K562 (cell line): ENCODE results near the gene HSPB6. TPM values are rescaled to one million over a fixed set of nuclear protein-coding genes. Genes with fewer than 3 reads are reported as not detected.
A peak's percentile ranks its signal among the peaks of the same experiment; 100 is the strongest.

Experiments used
- BACH1 ChIP-seq: fragments of 200-800 bp; sonication (Bioruptor generic); IDR thresholded peaks from 2 replicates; pipeline ENCODE4 v1.6.1; 2016; ENCODE audit warnings: missing genetic modification characterization, missing compliant biosample characterization
- CHCHD3 ChIP-seq: fragments of 250-450 bp; sonication (Bioruptor Pico); IDR thresholded peaks from 2 replicates; pipeline ENCODE4 v2.1.2; 2022; ENCODE audit warnings: mild to moderate bottlenecking
- DPF2 ChIP-seq: fragments of 450-650 bp; IDR thresholded peaks from 2 replicates; pipeline ENCODE4 v1.6.1; 2016
- ELF4 ChIP-seq: fragments of 450-650 bp; formaldehyde crosslinking; IDR thresholded peaks from 2 replicates; pipeline ENCODE4 v1.4.0; 2022; ENCODE audit warnings: missing genetic modification characterization
- HOXB6 ChIP-seq: fragments of 250-450 bp; sonication (Bioruptor Pico); IDR thresholded peaks from 2 replicates; pipeline ENCODE4 v1.5.1; 2022; ENCODE audit warnings: mild to moderate bottlenecking, borderline replicate concordance
- NFE2L1 ChIP-seq: fragments of 450-650 bp; IDR thresholded peaks from 2 replicates; pipeline ENCODE4 v1.6.1; 2016; ENCODE audit warnings: missing genetic modification characterization, low read depth, mild to moderate bottlenecking, missing compliant biosample characterization, moderate library complexity, borderline replicate concordance
- NONO ChIP-seq, 2 experiments: fragments of 200-400 bp in 1 of 2; fragments of 450-650 bp in 1 of 2; formaldehyde crosslinking in 1 of 2; IDR thresholded peaks; 2 replicates each; pipeline ENCODE4 v1.6.1; 2017; ENCODE audit warnings: low read depth in 2 of 2, mild to moderate bottlenecking in 2 of 2, moderate library complexity in 2 of 2, low read length in 1 of 2
- PHB2 ChIP-seq: fragments of 450-650 bp; IDR thresholded peaks from 2 replicates; pipeline ENCODE4 v1.6.1; 2017; ENCODE audit warnings: low read depth
- PPARD ChIP-seq: fragments of 250-450 bp; sonication (Bioruptor Pico); IDR thresholded peaks from 2 replicates; pipeline ENCODE4 v1.8.0; 2022; ENCODE audit warnings: inconsistent platforms, mild to moderate bottlenecking, moderate library complexity
- SLC30A9 ChIP-seq: fragments of 250-450 bp; sonication (Bioruptor Pico); IDR thresholded peaks from 2 replicates; pipeline ENCODE4 v1.8.0; 2022; ENCODE audit warnings: mild to moderate bottlenecking, moderate library complexity
- SMAD1 ChIP-seq: fragments of 150-350 bp; IDR thresholded peaks from 2 replicates; pipeline ENCODE4 v1.6.1; 2014; ENCODE audit warnings: low read length, low read depth; ENCODE audit not compliant: partially characterized antibody
- SRSF9 ChIP-seq: fragments of 200-400 bp; formaldehyde crosslinking; IDR thresholded peaks from 2 replicates; pipeline ENCODE4 v1.6.1; 2017; ENCODE audit warnings: low read depth, low read length, borderline replicate concordance
- USF2 ChIP-seq: sonication (generic); formaldehyde crosslinking; IDR thresholded peaks from 2 replicates; pipeline ENCODE4 v1.5.0; 2020; ENCODE audit warnings: missing genetic modification reagents
- XRCC3 ChIP-seq: fragments of 450-650 bp; IDR thresholded peaks from 2 replicates; pipeline ENCODE4 v1.6.1; 2017; ENCODE audit warnings: mild to moderate bottlenecking, moderate library complexity
- ZC3H4 ChIP-seq: sonication (generic); formaldehyde crosslinking; IDR thresholded peaks from 2 replicates; pipeline ENCODE4 v1.9.0; 2021; ENCODE audit warnings: missing genetic modification reagents, borderline replicate concordance
- polyA plus RNA-seq, 8 experiments: library from polyadenylated mRNA; depleted of rRNA in 4 of 8; stranded (reverse) in 5 of 8; unstranded in 3 of 8; fragments of >200 nt; fragmentation: Nextera tagmentation in 2 of 8; fragmentation: Illumina TruSeq in 1 of 8; extraction: Ambion mirVana in 2 of 8; extraction: Trizol in 1 of 8; gene quantifications; 2 replicates each; pipeline versions ENCODE4 v1.2.1 to v1.2.3, GENCODE V29; 2011 to 2014; ENCODE audit warnings: inconsistent platforms in 1 of 8, missing spikeins in 1 of 8
- total RNA-seq, 7 experiments: library from RNA; depleted of rRNA in 6 of 7; stranded (reverse); fragments of >200 nt in 6 of 7; fragmentation: Illumina TruSeq in 2 of 7; extraction: Trizol in 2 of 7; gene quantifications; 2 replicates each; pipeline versions ENCODE4 v1.2.1 to v1.2.3, GENCODE V29; 2011 to 2021; ENCODE audit warnings: low replicate concordance in 1 of 7
- TF ChIP-seq, protein P1 (sequence below), 2 experiments: IDR thresholded peaks in 1 of 2; conservative IDR thresholded peaks in 1 of 2; 2 replicates each; pipeline ENCODE4 v1.6.1; 2016; ENCODE audit warnings: low read depth in 2 of 2, mild to moderate bottlenecking in 1 of 2, missing compliant biosample characterization in 1 of 2, missing genetic modification characterization in 1 of 2, moderate library complexity in 1 of 2
- TF ChIP-seq, protein P2 (sequence below), 3 experiments: fragments of 200-800 bp in 1 of 3; fragments of 250-450 bp in 1 of 3; fragments of 450-650 bp in 1 of 3; sonication (Bioruptor Pico) in 1 of 3; sonication (Bioruptor generic) in 1 of 3; formaldehyde crosslinking in 1 of 3; IDR thresholded peaks; 2 replicates each; pipeline versions ENCODE4 v1.6.1 to v1.8.0; 2016 to 2022; ENCODE audit warnings: mild to moderate bottlenecking in 2 of 3, missing genetic modification characterization in 2 of 3, missing compliant biosample characterization in 1 of 3, moderate library complexity in 1 of 3
- TF ChIP-seq, protein P3 (sequence below): fragments of 250-450 bp; sonication (Bioruptor Pico); IDR thresholded peaks from 2 replicates; pipeline ENCODE4 v1.5.0; 2020; ENCODE audit warnings: mild to moderate bottlenecking

The HSPB6 gene
- total and polyA plus RNA-seq, 9 of the 15 experiments (the other 6 are each of a cell fraction or from before 2014, with no cell fraction given), result 0.55 TPM; not detected in 8

DNA sequence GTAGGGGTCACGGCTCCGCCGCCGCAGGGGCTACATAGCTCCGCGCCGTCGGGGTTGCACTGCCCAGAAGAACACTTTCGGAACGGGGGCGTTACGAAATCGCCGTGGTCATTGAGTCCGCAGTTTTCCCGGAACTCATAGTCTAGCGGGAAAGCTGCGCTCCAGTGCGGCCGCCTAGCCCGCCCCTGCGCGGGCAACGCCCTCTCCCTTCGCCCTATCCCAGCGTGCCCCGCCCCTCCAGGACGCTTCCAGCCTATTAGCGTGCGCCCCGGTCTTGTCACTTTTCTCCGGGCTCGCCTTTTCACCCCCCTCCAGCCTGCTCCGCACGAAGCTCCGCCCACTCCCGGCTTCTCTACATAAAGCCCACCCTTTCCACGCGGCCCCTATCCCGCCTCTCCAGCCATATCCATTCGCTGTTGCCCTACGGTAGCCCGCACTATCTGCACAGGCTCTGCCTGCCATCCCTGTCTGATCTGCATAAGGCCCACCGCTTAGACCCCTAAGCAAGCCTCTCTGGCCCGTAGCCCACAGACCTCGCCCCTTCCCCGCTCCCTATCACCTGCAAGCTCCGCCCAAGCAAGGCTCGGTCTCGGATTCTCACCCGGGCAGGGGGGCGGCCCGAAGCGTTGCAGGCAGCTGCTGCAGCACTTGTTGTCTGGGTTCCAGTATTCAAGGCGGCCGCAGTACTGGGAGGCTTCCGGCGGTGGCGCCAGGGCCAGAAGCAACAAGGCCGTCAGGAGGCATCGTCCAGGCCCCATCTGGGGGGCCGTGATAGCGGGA is 16.2 kb downstream of the HSPB6 start (continued):
- TF ChIP-seq SMAD1, result no peak
- no peak for TF ChIP-seq HOXB6 (CRISPR knock-in tag)
- no peak for TF ChIP-seq CHCHD3 (CRISPR knock-in tag)
- no peak for TF ChIP-seq ZC3H4 (CRISPR knock-in tag)
- TF ChIP-seq BACH1 (tag), result no peak
- no peak for TF ChIP-seq PPARD (CRISPR knock-in tag)
- TF ChIP-seq SRSF9, result no peak
- TF ChIP-seq PHB2, result no peak
- no peak for TF ChIP-seq USF2
- 0 out of 2 replicates have a peak, but pooled peaks have one; percentile 55 for TF ChIP-seq DPF2
- no peak for TF ChIP-seq ELF4 (CRISPR knock-in tag)
- TF ChIP-seq SLC30A9 (CRISPR knock-in tag), result no peak
- TF ChIP-seq XRCC3, result no peak
- TF ChIP-seq, protein P1, sequence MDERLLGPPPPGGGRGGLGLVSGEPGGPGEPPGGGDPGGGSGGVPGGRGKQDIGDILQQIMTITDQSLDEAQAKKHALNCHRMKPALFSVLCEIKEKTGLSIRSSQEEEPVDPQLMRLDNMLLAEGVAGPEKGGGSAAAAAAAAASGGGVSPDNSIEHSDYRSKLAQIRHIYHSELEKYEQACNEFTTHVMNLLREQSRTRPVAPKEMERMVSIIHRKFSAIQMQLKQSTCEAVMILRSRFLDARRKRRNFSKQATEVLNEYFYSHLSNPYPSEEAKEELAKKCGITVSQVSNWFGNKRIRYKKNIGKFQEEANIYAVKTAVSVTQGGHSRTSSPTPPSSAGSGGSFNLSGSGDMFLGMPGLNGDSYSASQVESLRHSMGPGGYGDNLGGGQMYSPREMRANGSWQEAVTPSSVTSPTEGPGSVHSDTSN (CRISPR knock-in tag; IDR thresholded peaks at IDR 0.05; ENCODE audit: low read depth), result no peak
- TF ChIP-seq, protein P1 (tag; conservative IDR thresholded peaks at IDR 0.05; ENCODE audit: low read depth), result peak; percentile 57
- no peak for TF ChIP-seq NFE2L1 (tag)
- TF ChIP-seq, protein P2, sequence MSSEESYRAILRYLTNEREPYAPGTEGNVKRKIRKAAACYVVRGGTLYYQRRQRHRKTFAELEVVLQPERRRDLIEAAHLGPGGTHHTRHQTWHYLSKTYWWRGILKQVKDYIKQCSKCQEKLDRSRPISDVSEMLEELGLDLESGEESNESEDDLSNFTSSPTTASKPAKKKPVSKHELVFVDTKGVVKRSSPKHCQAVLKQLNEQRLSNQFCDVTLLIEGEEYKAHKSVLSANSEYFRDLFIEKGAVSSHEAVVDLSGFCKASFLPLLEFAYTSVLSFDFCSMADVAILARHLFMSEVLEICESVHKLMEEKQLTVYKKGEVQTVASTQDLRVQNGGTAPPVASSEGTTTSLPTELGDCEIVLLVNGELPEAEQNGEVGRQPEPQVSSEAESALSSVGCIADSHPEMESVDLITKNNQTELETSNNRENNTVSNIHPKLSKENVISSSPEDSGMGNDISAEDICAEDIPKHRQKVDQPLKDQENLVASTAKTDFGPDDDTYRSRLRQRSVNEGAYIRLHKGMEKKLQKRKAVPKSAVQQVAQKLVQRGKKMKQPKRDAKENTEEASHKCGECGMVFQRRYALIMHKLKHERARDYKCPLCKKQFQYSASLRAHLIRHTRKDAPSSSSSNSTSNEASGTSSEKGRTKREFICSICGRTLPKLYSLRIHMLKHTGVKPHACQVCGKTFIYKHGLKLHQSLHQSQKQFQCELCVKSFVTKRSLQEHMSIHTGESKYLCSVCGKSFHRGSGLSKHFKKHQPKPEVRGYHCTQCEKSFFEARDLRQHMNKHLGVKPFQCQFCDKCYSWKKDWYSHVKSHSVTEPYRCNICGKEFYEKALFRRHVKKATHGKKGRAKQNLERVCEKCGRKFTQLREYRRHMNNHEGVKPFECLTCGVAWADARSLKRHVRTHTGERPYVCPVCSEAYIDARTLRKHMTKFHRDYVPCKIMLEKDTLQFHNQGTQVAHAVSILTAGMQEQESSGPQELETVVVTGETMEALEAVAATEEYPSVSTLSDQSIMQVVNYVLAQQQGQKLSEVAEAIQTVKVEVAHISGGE (CRISPR knock-in tag; IDR thresholded peaks at IDR 0.05), result peak in 1 of 3 experiments; percentile 71; a peak in 1 of 6 replicates
- TF ChIP-seq, protein P3, sequence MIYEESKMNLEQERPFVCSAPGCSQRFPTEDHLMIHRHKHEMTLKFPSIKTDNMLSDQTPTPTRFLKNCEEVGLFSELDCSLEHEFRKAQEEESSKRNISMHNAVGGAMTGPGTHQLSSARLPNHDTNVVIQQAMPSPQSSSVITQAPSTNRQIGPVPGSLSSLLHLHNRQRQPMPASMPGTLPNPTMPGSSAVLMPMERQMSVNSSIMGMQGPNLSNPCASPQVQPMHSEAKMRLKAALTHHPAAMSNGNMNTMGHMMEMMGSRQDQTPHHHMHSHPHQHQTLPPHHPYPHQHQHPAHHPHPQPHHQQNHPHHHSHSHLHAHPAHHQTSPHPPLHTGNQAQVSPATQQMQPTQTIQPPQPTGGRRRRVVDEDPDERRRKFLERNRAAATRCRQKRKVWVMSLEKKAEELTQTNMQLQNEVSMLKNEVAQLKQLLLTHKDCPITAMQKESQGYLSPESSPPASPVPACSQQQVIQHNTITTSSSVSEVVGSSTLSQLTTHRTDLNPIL (CRISPR knock-in tag), result no peak
- TF ChIP-seq NONO (IDR thresholded peaks at IDR 0.05; ENCODE audit: low read depth in 2 of 2, low read length in 1 of 2), result 0 out of 4 replicates have a peak, but pooled peaks of 1 of the 2 experiments have one; percentile 31
